Cerebellar cortex (tissue), 1 donor: ENCODE data around the gene MTX2.
"Not testable (repeated sequence)": the region's sequence is repeated elsewhere in the genome, so short reads cannot be mapped to it uniquely, and the experiment has no call there.

ENCODE experiments used
- DNase-seq: peaks from one replicate; pipeline ENCODE4 v3.0.0-alpha.2; 2015; ENCODE audit warnings: low spot score

The MTX2 gene

DNA sequence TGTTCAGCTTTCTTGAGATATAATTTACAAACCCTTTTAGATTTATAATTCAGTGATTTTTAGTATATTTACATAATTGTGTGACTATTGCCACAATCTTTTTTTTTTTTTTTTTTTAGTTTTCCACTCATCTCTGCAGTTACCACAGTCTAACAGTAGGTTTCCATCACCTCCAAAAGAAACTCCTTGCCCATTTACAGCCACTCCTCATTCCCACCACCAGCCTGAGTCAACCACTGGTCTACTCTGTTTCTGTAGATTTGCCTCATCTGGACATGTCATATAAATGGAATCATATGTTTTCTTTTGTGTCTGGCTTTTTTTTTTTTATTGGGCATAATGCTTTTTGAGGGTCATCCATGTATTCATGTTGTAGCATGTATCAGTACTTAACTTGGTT lies 16.1 kb downstream of the MTX2 start:
- no peak for DNase-seq

DNA sequence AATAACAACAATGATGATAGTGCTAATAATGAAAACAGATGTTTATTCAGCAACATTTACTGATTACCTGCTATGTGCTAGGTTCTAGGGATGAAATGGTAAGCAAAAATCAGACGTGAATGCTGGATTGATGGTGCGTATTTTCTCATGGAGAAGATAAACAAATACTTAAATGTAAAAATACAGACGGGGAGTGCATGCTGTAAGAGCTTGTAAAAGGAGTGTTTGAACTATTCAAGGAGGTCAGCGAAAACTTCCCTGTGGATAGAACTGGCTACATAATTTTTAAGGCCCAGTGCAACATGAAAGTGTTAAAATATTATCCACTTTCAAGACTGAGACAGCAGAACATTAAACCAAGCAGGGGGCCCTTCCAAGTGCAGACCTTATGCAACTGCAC lies 22.1 kb downstream of the MTX2 start:
- no peak for DNase-seq

DNA sequence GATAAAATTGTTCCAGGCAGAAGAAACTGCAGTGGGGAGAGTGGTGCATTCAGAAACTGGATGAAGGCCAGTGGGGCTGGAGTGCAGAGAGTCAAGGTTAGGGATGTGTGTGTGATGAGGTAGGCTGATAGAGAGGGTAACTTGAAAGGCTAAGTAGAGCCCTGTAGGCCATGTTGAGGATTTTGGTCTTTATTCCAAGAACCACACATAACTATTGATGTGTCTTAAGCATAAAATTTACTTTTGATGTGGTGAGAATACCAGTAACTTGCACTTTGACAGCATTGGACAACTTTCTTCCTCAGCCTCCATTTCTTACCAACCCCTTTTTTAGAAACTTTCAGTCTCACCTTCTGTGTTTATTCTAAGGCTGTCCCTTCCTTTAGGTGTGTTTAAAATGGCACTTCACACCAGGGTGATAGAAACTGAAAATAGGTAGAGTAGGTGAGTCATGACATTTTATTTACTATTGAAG lies 22.6 kb downstream of the MTX2 start:
- no peak for DNase-seq

DNA sequence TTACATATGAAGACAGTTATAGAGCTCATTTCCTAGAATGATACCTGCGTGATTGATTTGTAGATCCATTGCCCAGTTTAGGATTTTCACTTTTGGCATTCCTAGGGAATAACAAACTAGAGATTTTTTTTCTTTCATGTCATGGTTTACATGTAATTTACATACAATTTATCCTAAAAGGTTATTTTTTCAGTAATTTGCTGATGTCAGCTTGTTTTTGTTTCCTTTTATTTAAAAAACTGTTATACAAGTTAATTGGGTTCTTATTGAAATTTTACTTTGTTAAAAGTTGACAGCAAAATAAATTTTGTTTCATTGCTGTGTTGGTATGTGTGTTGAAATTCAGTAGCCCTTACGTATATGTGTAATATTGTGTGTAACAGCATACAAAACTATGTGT lies 23.4 kb downstream of the MTX2 start:
- no peak for DNase-seq

DNA sequence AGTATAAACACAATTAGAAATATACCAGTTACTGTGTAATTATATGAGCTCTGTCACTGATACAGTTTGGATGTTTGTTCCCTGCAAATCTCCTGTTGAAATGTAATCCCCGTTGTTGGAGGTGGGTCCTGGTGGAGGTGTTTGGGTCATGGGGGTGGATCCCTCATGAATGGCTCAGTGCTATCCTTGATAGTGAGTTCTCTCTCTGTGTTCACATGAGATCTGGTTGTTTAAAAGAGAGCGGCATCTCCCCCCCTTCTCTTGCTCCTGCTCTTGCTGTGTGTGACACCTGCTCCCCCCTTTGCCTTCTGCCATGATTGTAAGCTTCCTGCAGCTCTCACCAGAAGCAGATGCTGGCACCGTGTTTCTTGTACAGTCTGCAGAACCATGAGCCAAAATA lies 24.1 kb downstream of the MTX2 start:
- DNase-seq, result no peak

DNA sequence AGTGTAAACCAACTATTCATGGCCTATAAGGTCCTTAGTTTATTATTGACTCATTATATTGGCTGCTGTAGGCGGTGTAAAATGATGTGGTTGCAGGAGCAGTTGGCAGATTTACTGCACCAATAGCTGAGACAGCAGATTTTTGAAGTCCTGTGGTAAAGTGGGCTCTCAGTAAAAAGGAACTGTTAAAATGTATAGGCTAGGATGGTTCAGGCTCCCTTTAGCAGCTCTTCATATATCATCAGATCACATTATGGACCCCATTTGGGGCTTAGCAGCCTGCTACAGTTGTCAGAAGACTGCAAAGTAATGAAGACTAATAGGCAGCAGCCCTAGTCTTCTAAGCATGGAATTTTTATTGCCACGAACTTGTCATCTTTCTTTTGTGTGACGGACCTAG lies 27.8 kb downstream of the MTX2 start:
- DNase-seq, result no peak

DNA sequence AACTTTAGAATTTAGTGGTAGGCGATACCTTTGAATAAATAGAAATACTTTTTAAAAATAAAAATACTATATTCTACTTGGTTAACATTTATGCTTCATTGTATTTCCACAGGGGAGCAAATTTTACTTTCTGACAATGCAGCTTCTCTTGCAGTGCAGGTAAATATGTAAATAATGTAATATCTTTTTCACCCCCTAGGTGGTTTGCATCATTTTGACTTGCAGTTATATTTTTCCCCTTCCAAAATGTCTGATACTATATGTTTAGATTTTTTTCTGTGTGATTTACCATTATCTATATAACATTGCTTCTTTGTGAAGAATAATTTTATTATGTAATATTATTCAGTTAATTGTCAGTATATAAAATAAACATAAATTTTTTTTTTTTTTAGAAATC lies 28.5 kb downstream of the MTX2 start:
- DNase-seq, result no peak

DNA sequence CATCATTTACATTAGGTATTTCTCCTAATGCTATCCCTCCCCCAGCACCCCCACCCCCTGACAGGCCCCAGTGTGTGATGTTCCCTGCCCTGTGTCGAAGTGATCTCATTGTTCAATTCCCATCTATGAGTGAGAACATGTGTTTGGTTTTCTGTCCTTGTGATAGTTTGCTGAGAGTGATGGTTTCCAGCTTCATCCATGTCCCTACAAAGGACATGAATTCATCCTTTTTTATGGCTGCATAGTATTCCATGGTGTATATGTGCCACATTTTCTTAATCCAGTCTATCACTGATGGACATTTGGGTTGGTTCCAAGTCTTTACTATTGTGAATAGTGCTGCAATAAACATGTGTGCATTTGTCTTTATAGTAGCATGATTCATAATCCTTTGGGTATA lies 36.8 kb downstream of the MTX2 start:
- not testable (repeated sequence) for DNase-seq

DNA sequence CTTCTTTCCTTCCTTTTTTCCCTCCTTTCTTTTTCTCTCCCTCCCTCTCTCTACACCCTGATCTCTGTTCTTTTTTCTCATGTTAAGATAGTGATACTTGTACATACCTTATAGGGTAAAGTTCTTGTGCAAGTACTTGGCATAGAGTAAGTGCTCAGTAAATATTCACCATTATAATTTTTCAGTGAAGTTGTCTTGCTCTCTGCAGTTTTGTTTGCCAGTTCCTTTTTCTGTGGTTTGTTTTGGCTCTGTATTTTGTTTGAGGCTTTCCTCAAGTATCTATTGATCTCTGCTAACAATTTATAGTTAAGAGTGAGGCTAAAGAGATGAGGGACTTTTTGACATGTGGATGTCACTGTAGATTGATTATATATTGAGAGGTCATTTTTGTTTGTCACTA lies 48.0 kb downstream of the MTX2 start:
- DNase-seq, result no peak

DNA sequence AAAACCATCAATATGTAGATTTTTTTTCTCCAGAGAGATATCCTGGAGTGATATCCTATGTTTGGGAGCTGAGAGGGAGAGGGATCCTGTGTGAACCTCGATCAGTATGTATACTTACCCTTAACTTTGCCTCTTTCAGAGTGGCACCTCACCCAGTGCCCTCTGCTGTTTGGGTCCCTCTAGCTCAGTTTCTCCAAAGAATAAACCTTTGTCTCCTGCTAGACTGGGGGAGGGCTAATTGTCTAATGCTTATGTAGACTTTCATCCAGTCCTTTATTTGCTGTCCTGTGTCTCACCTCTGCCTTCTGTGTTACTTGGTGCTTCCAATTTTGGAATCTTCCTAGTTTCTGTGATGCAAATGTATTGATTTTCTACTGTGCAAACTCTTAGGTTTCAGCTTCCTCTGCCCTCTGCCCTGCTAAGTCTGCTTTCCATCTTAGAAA lies 48.4 kb downstream of the MTX2 start:
- no peak for DNase-seq

DNA sequence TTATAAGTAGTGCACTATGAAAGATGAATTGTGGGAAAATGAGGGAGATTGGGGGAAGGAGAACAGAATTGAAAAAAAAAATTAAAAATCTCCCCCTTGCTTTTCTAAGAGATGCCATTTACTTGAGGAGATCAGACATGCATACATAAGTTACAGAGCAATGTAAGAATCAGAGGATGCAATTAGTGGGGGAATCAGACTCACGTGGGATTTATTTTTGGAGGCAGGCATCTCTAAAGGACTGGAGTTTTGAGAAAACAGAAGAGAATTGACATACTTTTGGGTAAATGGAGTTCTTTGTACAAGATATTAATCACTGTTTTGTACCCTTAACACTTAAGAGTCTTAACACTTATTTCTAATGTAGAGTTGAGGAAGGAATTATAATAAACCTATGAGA lies 52.7 kb downstream of the MTX2 start:
- DNase-seq, result no peak

DNA sequence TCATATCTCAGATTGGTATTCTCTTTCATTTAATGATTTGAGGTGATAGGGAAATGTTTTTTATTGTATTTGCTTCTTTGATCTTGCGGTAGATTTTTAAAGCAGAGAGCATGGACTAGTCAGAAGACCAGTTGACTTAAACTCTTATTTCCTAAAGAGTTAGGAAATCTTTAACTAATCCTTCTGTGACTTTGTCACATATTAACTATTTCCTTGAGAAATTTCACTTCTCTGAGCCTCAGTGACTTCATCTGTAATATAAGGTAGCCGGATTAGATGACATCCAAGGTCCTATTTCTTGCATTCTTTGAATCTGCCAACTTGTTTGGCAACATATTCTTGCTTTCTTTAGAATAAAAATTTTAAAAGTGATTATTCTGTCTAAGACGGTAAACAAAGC lies 55.6 kb downstream of the MTX2 start:
- no peak for DNase-seq

DNA sequence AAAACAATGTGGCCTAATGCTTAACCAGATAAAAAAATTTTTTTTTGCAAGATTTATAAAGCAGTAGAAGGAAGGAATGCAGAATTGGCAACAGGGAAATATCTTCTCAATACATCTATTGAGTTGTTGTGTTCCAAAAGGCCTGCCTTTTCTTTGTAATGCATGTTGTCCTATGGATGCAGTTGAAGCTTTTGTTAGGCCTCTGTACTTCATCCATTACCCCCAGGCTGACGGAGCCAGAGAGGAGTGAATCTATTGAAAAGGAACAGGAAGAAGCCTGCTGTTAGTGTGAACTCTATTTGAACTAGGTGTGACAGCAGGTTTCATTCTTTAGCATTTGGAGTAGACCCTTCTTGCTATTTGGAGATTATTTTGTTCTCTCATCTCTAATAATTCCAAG lies 56.5 kb downstream of the MTX2 start:
- DNase-seq, result no peak

DNA sequence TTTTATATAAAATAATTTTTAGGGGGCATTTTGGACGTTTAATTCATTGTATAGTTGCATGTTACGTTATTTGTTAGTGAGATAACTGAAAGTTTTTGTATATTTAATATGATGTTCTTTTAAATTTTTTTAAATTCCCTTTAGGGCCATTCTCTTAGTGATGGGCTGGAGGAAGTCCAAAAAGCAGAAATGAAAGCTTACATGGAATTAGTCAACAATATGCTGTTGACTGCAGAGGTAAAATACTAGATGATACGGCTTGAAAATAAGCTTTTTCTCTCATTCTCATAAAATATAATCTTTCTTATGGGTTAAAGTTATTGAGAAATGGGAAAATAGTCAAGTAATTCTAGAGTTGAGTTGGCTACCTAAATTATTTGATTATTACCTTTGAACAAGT lies 58.9 kb downstream of the MTX2 start:
- no peak for DNase-seq

DNA sequence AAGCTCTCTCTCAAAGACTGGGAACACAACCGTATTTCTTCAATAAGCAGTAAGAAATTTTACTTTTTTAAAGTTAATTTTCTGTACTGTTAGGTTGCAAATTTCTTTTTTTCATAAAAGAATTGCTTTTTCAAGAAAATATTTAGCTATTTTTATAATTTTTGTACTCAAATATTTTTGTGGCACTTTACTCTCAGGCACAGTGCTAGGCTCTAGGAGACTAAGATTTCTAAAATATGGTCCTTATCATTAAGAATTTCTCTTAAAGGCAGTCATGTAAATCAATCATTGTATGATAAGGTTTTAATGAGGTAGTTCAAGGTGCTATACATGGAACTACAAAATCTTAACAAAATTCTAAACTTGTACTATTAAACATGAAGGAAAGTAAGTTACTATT lies 61.4 kb downstream of the MTX2 start:
- DNase-seq, result no peak

DNA sequence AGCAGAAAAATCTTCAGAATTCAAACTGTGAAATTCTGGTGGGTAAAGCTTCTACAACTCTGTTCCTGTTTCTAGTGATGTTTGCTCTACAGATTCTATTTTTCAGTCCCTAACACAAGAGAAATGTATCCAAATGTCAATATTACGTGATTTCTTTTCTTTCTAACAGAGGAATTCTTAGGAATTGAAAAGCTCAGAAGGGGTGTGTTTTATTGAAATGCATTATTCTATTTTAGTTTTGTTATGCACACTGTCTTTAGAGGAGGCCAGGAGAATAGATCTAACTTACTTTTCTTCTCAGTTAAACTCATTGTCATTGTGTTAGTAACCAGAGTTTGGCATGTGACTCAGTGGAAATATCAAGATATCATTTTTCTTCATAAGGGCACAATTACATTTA lies 62.4 kb downstream of the MTX2 start:
- DNase-seq, result no peak

DNA sequence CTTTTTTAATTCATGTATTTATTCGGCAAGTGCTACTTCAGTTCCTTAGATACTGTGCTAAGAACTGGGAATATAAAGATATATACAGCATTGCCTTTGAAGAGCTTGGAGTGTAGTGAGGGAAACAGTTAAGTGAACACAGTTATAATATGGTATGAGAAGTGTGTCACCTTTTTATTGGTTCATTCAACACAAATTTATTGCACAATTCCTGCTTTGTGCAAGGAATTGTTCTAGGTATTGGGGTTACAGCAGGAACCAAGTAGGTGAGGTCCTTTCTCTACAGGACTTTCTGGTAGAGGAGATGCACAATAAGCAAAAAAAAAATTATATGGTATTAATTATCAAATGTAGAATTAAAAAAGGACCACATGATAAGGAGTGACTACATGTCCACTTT lies 65.5 kb downstream of the MTX2 start:
- no peak for DNase-seq

DNA sequence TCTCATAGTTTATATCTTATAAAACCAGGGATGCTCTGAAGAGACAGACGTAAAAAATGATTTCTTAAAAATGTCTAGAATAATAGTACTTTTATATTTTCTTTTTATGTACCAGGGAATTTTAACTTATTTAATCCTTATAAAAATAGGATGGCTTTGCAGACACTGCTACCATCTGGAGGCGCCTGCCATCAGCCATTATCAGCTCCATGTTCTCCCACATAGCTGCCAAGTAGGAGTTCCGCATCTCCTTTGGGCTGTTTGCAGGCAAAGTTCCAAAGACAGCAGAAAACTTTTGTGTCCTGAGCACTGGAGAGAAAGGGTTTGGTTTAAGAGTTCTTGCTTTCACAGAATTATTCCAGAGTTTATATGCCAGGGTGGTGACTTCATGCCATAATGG lies 69.2 kb downstream of the MTX2 start:
- DNase-seq, result no peak

DNA sequence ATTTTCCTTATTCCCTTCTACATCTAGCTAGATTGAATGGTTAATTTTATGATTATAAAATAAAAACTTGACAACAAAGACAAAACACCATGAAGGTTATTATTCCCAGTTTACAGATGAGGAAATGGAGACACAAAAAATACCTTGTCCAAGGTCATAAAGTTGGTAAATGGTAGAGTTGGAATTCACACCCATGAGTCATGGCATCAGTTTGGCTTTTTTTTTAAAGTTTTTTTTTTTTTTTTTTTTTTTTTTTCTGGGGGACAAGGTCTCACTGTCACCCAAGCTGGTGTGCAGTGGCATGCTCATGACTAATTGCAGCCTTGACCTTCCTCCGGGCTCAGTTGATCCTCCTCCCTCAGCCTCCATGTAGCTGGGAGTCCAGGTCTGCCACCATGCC lies 70.0 kb downstream of the MTX2 start:
- no peak for DNase-seq

DNA sequence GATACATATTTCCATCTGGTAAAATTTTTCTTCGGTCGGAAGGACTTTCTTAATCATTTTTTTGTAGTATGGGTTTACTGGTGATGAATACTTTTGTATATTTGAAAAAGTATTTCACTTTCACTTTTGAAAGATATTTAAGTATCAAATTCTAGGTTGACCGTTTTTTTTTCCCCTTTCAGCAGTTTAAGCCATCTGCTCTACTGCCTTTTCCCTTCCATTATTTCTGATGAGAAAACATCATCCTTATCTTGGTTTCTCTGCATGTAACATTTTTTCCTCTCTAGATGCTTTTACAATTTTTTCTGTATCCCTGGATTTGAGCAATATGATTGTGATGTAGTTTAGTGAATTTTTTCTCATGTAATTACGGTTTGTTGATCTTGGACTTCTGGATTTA lies 87.0 kb downstream of the MTX2 start:
- no peak for DNase-seq

DNA sequence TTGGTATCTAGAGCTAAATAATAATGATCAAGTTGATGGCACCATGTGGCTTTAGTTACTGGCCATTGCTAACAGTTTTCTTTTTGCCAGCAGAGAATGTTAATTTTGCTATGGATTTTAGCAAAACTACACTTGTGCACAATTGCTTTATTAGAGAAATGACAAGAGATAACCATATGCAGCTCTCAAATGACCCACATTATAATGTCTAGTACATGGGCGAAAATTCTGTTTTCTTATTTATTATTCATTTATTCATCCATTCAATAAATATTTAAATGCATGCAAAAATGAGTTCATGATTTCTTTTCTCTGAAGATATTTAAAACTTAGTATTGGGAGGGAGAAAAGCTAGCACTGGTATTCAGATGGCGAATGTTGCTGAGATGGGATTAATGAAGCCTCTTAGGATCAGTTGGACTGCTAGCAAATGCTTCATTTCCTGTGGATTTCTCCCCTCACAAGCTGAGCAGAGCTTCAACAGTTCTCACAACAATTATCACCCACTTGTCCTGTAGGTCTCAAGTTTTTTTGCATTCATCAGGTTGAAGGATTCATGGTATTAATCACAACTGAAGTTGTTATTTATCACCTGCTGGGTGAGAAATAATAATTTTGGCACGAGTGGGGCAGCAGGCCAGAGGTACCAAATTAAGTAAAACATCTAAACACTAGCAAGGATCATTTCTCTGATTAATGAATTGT lies 95.2 kb downstream of the MTX2 start:
- no peak for DNase-seq

DNA sequence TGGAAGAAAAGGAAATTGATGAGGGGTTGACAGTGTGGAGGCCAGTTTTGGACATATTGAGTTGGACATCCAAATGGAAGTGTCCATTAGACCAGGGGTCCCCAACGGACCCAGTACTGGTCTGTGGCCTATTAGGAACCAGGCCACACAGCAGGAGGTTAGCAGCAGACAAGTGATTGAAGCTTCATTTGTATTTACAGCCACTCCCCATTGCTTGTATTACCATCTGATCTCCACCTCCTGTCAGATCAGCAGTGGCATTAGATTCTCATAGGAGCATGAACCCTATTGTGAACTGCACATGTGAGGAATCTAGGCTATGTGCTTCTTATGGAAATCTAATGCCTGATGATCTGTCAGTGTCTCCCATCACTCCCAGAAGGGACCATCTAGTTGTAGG lies 99.1 kb downstream of the MTX2 start:
- no peak for DNase-seq

DNA sequence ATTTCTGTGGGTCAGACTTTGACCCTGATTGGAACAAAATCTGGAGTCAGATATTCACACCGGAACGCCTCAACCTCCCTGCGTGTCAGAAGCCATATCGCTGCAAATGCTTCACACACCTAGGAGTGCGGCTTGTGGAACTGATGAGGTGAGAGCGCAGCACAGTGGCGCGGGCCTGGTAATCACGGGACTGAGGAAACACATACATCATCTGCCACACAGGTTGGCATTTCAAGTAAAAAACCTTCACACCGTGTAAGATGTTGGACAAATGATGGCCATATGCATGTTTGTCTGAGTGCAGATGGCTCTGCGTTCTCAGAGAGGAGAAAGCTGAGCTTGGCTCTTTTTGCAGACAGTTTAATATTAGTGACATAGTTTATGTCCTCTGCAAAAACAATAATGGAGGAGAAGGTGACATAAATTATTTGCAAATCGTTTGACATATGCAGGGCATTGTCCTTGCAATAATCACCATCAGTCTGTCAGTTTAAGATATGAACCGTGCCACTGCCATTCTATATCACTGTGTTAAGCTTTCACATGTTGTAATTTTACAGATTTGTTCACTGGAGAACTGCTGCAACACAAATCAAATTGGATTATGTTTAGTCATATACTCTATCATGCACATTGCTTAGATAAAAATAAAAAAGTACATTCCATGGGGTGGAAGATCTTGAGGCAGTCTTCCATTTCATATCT lies 101.4 kb downstream of the MTX2 start:
- DNase-seq, result no peak

DNA sequence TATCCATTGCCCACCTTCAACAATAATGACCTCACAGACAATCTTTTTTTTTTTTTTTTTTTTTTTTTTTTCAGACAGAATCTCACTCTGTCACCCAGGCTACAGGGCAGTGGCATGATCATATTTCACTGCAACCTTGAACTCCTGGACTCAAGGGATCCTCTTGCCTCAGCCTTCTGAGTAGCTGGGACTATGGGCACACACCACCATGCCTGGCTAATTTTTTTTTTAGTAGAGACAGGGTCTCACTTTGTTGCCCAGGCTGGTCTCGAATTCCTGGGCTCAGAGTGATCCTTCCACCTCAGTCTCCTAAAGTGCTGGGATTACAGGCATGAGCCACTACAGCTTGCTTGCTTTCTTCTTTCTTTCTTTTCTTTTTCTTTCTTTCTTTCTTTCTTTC lies 103.9 kb downstream of the MTX2 start:
- not testable (repeated sequence) for DNase-seq
